Activated CD8-positive, alpha-beta memory T cell treated with anti-CD3 and anti-CD28 coated beads for 4 hours (primary cell): ENCODE data around the gene TRIM13.
"Not testable (repeated sequence)": the region's sequence is repeated elsewhere in the genome, so short reads cannot be mapped to it uniquely, and the experiment has no call there.

Source experiments
- DNase-seq, 2 donors: peaks; one replicate each; pipeline ENCODE4 v3.0.0-alpha.2; 2020; ENCODE audit warnings: low read depth in 2 of 2

Gene TRIM13

DNA sequence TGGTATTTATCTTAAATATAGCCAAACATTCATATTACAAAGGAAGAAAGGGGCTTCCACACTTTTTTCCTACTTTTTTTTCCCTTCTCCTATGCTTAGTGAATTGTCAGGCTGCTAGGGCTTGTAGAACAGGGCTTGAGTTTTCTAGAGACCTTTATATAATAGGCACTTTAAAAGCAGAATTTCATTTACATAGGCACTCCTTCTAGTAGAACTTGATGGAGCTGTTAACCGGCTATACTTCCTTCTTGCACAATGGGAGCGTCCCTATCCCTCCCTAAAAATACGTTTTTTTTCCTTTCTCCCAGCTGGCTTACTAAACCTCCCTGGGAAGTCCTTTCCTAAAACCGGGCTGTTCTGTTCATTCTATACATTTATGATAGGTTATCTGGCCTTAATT lies 1.1 kb downstream of the TRIM13 start:
- DNase-seq = no peak

DNA sequence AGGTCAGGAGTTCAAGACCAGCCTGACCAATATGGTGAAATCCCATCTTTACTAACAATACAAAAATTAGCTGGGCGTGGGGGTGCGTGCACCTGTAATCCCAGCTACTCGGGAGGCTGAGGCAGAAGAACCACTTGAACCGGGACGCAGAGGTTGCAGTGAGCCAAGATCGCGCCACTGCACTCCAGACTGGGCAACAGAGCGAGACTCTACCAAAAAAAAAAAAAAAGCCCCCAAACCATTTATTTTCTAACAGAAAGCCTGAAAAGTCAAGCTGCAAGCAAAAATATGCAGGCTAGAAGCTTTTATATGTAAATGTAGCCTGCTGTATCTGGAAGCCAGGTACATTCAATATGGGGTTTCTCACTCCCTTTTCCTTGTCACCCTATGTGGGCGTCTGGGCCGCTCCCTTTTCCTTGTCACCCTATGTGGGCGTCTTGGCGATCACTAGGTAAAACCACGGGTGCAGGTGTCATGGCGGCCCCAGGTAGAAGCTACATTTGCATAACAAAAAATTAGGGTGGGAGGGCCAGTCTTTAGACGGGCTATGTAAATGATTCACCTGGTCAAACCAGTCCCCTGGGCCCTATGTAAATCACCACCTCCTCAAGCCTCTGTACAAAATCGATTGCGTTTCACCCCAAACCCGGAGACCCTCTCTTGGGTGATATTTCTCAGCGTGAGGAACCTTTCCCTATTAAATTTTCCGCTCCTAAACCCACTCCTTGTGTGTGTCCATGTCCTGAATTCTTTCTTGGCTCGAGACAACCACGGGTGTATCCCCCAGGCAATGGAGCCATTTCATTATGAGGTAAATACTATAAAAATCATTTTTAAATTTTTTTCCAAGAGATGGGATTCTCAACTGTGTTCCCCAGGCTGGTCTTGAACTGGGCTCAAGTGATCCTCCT lies 2.1 kb downstream of the TRIM13 start:
- DNase-seq = no peak

DNA sequence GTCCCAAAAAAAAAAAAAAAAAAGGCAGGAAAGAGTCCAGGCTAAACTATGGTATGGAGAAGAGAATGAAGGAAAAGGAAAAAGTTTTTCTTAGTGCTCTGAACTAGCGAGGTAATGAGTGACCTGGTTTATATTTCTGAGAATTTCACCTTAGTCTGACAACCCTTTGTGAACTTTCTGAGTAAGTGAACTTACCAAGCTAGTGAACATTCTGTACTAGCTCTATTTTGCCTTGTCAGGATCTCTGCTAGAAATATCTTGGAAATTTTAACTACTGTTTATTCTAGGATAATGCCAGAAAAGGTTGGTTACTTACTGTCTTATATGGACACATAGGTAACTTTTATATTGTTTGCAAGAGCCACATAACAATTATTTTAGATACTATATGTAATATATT lies 4.4 kb downstream of the TRIM13 start:
- no peak for DNase-seq

DNA sequence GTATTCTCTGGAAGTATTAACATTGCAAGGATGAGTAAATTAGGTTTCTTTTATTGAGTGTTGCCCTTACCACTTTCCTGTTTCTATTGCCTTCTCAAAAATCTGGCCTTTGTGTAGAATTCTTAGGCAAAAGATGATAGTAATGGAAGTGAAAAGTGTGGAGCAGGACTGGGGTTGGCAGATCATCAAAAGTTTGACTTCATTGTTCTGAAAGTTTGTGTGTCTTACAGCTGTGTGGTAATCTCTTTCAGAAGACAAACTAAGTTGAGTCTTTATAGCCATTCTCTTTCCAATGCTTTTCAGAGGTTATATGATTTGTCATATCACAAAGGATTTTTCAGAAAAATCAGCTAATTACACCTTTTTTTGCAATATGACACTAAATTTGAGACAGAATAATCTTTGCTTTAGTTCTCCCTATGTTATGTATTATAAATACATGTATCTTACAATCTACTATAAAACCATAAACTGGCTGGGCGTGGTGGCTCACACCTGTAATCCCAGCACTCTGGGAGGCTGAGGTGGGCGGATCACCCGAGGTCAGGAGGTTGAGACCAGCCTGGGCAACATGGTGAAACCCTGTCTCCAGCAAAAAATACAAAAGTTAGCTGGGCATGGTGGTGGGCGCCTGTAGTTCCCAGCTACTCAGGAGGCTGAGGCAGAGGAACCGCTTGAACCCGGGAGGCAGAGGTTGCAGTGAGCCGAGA lies 9.7 kb downstream of the TRIM13 start:
- DNase-seq = no peak

DNA sequence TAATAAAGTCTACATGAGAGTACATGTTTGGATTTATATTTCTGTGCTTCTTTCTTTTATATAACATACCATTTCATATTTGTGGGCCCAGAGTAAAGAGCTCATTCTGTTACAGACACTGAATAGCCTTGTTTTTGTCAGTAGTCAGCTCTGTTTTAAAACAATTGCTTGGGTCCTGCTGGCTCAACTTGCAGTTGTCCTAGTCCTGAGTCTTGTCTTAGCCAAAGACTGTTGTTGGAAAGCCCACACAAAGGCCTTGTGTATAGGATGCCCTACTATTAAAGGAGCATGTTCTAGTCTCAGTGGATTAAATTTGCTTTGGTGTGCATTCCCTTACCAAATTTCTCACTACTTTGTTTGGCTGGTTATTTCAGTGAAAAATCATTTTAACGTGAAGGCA lies 14.6 kb downstream of the TRIM13 start:
- no peak for DNase-seq

DNA sequence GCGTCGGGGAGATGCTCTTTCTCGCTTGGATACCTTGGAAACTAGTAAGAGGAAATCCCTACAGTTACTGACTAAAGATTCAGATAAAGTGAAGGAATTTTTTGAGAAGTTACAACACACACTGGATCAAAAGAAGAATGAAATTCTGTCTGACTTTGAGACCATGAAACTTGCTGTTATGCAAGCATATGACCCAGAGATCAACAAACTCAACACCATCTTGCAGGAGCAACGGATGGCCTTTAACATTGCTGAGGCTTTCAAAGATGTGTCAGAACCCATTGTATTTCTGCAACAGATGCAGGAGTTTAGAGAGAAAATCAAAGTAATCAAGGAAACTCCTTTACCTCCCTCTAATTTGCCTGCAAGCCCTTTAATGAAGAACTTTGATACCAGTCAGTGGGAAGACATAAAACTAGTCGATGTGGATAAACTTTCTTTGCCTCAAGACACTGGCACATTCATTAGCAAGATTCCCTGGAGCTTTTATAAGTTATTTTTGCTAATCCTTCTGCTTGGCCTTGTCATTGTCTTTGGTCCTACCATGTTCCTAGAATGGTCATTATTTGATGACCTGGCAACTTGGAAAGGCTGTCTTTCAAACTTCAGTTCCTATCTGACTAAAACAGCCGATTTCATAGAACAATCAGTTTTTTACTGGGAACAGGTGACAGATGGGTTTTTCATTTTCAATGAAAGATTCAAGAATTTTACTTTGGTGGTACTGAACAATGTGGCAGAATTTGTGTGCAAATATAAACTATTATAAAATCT lies 15.7 kb downstream of the TRIM13 start:
- no peak for DNase-seq

DNA sequence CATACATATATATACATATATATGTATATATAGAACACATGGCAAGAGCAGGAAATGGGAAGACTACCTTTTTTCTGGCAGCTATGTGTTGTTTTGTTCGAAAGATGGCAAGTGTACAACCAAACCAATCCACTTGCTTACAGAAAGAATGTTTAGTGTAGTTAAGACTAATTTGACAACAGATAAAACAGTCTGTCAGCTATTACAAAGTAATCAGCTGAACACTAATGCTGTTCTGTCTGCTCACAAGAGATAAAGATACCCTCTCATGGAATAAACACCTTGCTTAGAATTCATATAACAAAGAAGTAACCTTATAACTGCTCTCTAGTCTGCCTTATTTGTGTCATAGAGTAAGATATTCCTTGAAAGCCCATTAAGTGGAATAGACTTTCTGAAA lies 17.5 kb downstream of the TRIM13 start:
- DNase-seq = no peak

DNA sequence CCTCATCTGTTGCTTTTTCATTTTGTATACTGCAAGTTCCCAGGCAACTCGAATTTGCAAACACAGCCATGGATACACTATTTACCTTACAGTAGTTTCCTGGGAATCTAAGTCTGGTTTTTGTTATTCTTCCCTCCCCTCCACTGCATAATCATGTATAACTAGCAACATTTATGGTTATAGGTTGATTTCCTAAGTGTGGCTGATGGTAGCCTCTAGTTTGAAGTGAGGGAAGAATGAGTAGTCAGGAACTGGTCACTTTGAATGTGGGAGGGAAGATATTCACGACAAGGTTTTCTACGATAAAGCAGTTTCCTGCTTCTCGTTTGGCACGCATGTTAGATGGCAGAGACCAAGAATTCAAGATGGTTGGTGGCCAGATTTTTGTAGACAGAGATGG lies 18.4 kb downstream of the TRIM13 start, which contains the start of gene KCNRG:
Gene KCNRG (plus strand): TSS at position 187 of the 400 bp plus-strand sequence. CDS start 50 bp downstream, at position 237.
- no peak for DNase-seq

DNA sequence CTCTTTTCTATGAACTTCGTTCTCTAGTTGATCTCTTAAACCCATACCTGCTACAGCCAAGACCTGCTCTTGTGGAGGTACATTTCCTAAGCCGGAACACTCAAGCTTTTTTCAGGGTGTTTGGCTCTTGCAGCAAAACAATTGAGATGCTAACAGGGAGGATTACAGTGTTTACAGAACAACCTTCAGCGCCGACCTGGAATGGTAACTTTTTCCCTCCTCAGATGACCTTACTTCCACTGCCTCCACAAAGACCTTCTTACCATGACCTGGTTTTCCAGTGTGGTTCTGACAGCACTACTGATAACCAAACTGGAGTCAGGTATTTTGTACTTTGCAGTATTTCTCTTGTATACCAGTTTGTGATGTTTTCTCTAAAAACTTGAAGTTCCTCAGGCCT lies 18.9 kb downstream of the TRIM13 start:
- no peak for DNase-seq

DNA sequence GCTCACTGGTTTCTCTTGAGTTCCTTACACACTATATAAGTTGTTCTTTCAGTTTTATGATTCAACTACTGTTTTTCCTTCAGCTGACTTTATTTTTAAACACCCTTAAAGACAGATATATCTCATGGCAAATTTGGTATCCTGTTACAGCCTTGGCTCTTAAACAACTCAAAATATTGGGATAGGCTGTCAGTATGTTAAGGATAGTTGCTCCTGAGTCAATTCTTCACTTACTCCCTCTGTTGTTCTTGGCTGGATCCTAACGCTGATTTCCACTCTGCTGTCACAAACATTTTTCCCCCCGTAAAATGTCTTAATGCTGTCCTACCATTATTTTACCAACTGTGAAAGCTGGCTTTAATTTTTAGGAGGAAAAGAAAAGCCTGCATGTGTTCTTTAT lies 19.6 kb downstream of the TRIM13 start:
- DNase-seq = no peak

DNA sequence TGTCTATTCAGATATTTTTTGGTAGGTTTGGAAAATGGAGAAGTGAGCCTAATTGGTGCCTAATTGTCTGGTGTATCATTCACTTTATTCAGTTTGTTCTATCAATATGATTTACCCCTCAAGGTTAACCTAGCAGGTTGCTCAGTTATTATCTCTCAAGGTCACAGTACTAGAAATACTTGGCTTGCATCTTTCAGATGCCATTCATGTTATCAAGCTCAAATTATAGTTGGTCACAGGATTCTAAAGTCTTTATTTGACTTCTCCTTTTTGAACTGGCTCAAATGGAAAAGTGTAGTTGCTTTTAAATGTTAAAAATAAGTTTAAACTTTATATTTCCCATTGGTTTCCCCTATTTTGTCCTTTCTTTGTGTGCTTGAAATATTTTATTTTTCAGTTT lies 21.0 kb downstream of the TRIM13 start:
- DNase-seq = no peak

DNA sequence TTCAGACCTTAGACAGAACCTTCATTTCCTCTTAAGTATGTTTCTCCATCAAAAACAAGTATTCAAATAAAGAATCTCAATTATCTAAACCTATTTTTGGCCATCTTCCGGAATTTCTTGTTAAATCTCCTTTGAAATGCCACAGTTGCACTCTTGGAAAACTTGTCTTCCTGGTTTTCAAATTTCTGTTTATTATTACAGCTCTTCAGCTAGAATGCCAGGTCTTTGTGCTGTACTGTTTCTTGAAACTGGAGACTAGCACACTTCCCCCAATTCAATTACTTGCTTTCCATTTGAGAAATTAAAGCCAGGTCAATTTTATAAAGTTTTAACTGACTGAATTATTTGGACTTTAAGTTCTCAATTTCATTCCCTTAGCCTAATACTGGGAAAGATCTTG lies 28.6 kb downstream of the TRIM13 start:
- no peak for DNase-seq

DNA sequence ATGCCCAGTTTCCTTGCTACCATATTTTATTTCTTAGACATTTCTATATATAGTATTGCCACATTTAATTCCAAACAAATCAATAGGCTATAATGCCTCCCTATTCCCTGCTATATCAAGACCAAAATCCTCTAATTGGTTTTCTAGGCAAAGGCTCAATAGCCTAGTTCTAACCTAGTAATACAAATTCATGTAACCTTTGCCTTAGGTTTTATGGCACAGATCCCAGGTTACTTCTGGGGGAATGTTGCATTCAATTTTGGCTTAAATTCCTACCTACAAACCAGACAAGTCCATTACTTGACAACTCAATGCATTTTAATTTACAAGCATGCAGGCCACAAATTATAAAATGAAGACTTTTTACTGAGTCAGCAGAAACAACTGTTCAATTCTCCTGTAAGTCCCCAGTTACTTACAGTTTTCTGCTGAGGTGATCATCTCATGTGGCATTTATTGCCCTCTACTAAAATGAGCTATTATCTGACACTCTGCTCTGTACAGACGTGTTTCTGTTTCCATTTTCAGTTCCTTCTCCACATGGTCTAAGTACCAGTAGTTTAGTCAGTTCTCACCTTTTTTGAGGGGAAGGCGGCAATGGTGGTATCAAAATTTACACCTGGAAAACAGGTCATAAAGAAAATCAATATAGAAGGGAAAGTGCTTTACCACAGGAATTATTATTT lies 30.1 kb downstream of the TRIM13 start:
- DNase-seq = no peak

DNA sequence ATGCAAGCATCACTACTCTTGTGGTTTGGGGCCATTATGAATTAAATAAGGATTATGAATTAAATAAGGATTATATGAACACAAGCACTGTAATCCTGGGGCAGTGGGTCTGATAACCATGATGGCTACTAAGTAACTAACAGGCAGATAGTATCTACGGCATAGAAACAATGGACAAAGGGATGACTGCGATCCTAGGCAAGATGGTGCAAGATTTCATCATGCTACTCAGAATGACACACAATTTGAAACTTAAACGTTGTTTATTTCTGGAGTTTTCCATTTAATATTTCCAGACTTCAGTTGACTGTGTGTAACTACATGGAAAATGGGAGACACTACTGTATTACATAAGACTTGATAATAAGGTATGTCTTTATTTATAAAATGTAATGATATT lies 33.5 kb downstream of the TRIM13 start:
- DNase-seq = no peak

DNA sequence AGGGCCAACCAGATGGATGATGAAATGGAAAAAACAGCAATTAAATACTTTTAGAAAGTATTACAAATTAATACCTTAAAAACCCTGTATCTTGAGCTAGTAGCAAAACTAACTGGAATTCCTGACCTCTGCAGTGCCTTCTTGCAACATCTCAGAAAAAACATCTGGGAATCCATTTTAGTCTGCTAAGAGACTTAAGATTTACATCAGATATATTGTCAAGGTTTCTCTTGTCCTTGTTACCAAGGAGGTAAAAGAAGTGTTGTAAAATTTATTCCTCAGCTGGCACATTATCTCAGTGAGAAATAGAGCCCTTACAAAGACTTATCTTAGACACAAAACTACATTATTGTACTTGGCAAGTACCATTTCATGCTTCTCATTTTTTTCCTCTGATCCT lies 36.9 kb downstream of the TRIM13 start:
- no peak for DNase-seq

DNA sequence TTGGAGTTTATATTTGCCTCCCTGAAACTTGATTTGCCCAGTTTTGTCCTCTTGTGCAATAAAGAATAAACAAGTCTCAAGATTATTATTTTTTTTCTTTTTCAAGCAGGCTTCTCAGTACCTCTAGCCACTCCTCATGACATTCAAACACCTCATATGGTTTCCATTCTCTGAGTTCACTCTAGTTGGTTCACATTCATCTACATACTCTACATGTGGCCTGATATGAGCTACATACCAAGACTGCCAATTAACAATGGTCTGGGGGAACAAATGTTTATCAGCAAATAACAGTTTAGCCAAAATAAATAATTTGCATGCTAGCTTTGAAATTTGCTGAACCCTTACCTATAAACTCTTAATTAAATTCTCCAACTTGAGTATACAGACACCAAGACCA lies 40.9 kb downstream of the TRIM13 start:
- no peak for DNase-seq

DNA sequence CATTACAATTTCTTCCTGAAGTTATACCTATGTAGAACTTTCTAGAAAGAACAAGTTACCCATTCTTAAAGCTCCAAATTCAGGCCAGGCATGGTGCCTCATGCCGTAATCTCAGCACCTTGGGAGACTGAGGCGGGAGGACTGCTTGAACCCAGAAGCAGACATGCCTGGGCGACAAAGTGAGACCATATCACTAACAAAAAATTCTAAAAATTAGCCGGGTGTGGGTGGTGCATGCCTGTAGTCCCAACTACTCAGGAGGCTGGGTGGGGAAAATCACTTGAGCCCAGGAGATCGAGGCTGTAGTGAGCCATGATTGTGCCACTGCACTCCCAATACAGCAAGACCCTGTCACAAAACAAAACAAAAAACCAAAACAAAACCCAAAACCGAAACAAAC lies 41.4 kb downstream of the TRIM13 start:
- DNase-seq = no peak

DNA sequence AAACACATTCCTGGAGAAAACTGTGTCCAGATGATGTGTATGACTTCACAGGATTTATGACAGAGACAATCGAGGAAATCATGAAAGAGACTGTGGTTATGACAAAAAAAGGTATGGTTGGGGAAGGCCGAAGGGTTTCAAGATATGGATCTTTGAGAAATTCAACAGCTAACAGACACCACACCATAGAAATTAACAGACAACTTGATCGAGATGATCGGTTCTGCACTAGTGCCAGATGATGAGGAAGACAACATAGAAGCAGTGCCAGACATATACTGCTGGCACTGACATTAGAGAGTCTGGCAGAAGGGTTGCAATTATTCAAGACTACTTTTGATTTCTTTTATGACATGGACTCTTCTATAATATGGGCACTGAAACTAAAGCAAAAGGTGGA lies 55.6 kb downstream of the TRIM13 start:
- DNase-seq = no peak

DNA sequence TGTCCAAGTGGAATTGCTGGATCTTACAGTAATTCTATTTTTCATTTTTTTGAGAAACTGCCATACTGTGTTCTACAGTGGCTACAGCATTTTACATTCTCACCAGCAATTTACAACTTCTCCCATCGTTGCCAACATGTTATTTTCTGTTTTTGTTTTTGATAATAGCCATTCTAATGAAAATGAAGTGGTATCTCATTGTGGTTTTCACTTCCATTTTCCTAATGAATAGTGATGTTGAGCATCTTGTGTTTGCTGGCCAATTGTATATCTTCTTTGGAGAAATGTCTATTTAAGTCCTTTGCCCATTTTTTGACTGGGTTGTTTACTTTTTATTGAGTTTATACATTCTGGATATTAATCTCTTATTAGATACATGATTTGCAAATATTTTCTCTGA lies 57.0 kb downstream of the TRIM13 start:
- no peak for DNase-seq

DNA sequence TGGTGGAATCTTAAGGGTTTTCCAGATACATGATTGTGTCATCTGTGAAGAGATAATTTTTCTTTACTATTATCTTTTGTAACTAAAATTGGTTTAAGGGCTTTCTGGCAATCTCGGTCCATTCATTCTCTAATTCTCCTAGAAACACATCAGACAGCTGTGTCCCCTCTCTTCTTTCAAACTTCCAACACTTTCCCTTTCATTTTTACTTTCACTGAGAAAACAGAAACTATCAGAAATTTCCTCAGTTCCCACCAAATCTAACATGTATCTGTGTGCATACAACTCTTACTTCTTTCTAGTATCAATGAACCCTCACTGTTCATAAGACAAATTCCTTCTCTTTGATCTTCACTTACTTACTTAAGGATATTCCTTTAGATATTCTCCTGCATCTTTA lies 58.6 kb downstream of the TRIM13 start:
- no peak for DNase-seq

DNA sequence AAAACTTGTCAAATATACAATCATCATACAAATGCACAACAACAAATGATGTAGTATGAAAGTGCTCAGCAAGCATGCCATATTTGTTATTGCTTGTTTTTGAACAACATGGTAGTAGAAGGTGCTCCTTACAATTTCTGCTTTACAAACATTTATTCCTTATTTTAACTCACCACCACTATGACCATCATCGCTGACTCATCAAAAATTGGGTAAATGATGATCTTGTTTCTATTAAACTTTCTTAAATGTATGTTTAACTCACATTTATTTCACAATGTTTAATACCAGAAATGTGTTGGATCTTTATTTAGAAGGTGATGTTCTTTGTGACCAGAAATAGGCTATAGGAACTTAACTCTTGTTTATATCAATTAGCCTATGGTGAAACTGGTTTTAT lies 63.9 kb downstream of the TRIM13 start:
- no peak for DNase-seq

DNA sequence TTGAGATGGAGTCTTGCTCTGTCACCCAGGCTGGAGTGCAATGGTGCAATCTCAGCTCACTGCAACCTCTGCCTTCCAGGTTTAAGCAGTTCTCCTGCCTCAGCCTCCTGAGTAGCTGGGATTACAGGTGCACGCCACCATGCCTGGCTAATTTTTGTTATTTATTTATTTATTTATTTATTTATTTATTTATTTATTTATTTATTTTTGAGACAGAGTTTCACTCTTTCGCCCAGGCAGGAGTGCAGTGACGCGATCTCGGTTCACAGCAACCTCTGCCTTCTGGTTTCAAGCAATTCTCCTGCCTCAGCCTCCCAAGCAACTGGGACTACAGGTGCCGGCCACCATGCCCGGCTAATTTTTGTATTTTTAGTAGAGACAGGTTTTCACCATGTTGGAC lies 65.5 kb downstream of the TRIM13 start:
- not testable (repeated sequence) for DNase-seq
